ENCODE results near the gene EIF5A.

- TF ChIP-seq EZH2 (IDR thresholded peaks at IDR 0.05; ENCODE audit: low read length) (no peak), CTCF (optimal IDR thresholded peaks at IDR 0.05 in 1 of 3, IDR thresholded peaks at IDR 0.05 in 1 of 3, conservative IDR thresholded peaks at IDR 0.05 in 1 of 3; ENCODE audit: extremely low read depth in 1 of 3, insufficient read depth in 2 of 3, low read length in 3 of 3) (peak in 1 of 3 experiments; percentile 6)
These were observed 45.1 kb upstream of the EIF5A start, which contains the start of gene CLDN7 for GRCh38 chr17:7262192-7262934.

Data from keratinocyte (primary cell).